Panc1 (cell line): ENCODE data around the gene SH3PXD2A. TPM values are rescaled to one million over a fixed set of nuclear protein-coding genes. Genes with fewer than 3 reads are reported as not detected.

Experiments
- ATAC-seq: fragments of 200-7000 bp; cut with Tn5 transposase; 2 replicates; pipeline ENCODE4 v1.9.1; 2020; ENCODE audit warnings: mild to moderate bottlenecking, moderate library complexity
- BruUV-seq: library from RNA; stranded (reverse); fragments of 400-500 nt; replicated peaks from 2 replicates; lab custom pipeline; 2021; lab: Mats Ljungman, UMichigan
- CTCF ChIA-PET: fragments of 300-600 bp; sonication (Branson Sonifier 250); formaldehyde crosslinking; loops from one replicate; lab custom pipeline; 2022; ENCODE audit warnings: antibody characterized with exemption; lab: Charles Lee
- POLR2A ChIA-PET: fragments of 300-600 bp; sonication (Branson Sonifier 250); formaldehyde crosslinking; loops from one replicate; lab custom pipeline; 2022; ENCODE audit warnings: antibody characterized with exemption; lab: Charles Lee
- DNase-seq: peaks from one replicate; pipeline ENCODE4 v3.0.0-alpha.2; 2010; ENCODE audit warnings: low read depth, low spot score
- H3K27ac ChIP-seq: 2 replicates; pipeline ENCODE4 v1.5.1; 2011; ENCODE audit warnings: mild to moderate bottlenecking, low read length, inconsistent platforms
- H3K27me3 ChIP-seq: fragments of 200-500 bp; sonication (Bioruptor generic); 2 replicates; pipeline ENCODE4 v1.6.0; 2014; ENCODE audit warnings: low read length, inconsistent platforms; ENCODE audit not compliant: control insufficient read depth, insufficient read depth
- H3K36me3 ChIP-seq: fragments of 200-500 bp; sonication (Bioruptor generic); 2 replicates; pipeline ENCODE4 v1.5.1; 2014; ENCODE audit warnings: inconsistent platforms, mild to moderate bottlenecking, low read length, moderate library complexity; ENCODE audit not compliant: control insufficient read depth, insufficient read depth
- H3K4me1 ChIP-seq: 2 replicates; pipeline ENCODE4 v1.5.1; 2011; ENCODE audit warnings: inconsistent platforms, mild to moderate bottlenecking, low read length, moderate library complexity; ENCODE audit not compliant: control insufficient read depth, insufficient read depth
- H3K4me3 ChIP-seq, 2 experiments: 2 replicates each; pipeline ENCODE4 v1.5.1; 2011 to 2012; ENCODE audit warnings: low read depth in 2 of 2, low read length in 2 of 2, mild to moderate bottlenecking in 2 of 2, inconsistent platforms in 1 of 2, moderate library complexity in 1 of 2
- H3K9me3 ChIP-seq: fragments of 200-500 bp; sonication (Bioruptor generic); 2 replicates; pipeline ENCODE4 v1.5.1; 2014; ENCODE audit warnings: low read depth, mild to moderate bottlenecking, inconsistent platforms, low read length, moderate library complexity; ENCODE audit not compliant: control insufficient read depth, insufficient read depth
- POLR2AphosphoS5 ChIP-seq: IDR thresholded peaks from 2 replicates; pipeline ENCODE4 v1.6.1; 2012; ENCODE audit warnings: mild to moderate bottlenecking, low read depth, low read length, moderate library complexity
- SIN3A ChIP-seq: IDR thresholded peaks from 2 replicates; pipeline ENCODE4 v1.6.1; 2012; ENCODE audit warnings: low read depth, mild to moderate bottlenecking, low read length, moderate library complexity, borderline replicate concordance; ENCODE audit not compliant: insufficient read depth
- TCF7L2 ChIP-seq: IDR thresholded peaks from 2 replicates; pipeline ENCODE4 v1.6.1; 2011; ENCODE audit warnings: mild to moderate bottlenecking, low read depth, low read length, inconsistent platforms
- in situ Hi-C: cut with HindIII; loops from 2 replicates; pipeline ENCODE4 v1.10.0; 2016; ENCODE audit warnings: low sequenced_read_pairs, low pct_unique_long_range_greater_than_20kb
- intact Hi-C: fragments of 100-400 bp; cut with micrococcal nuclease; formaldehyde crosslinking; loops from one replicate; pipeline ENCODE4 v1.10.0; 2022; ENCODE audit not compliant: unreplicated experiment
- total RNA-seq: library from RNA; stranded (reverse); gene quantifications from one replicate; pipeline ENCODE4 v1.2.1, GENCODE V29; 2021; ENCODE audit not compliant: unreplicated experiment
- TF ChIP-seq, protein P1 (sequence below), 2 experiments: IDR thresholded peaks; 2 replicates each; pipeline ENCODE4 v1.6.1; 2011 to 2012; ENCODE audit warnings: low read depth in 2 of 2, control low read depth in 1 of 2, low read length in 1 of 2, mild to moderate bottlenecking in 1 of 2, moderate library complexity in 1 of 2; ENCODE audit not compliant: insufficient read depth in 1 of 2
- TF ChIP-seq, protein P2 (sequence below): fragments of 450-650 bp; IDR thresholded peaks from 2 replicates; pipeline ENCODE4 v1.5.1; 2017; ENCODE audit warnings: mild to moderate bottlenecking

The SH3PXD2A gene
- total RNA-seq, 1 experiment from 2014 or later: 5.7 TPM

DNA sequence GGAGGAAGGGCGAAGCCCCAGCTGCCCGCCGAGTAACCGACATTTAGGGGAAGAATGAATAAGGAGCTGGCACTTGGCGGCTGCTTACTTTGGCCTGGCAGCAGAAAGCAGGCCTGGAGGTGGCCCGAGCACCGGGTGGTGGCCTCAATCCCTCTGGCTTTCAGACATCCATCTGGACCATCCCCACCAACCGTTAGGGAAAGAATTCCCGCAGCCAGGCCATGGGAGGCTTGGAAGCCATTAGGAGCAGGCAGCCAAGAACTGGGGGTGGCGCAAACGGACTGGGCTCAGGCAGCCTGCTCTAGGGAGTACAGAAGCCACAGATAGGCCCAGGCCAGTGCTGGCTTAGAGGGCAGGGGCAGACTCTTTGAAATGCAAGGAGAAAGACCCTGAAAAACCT lies 229.2 kb downstream of the SH3PXD2A start:
- POLR2A ChIA-PET: no interaction called here
- intact Hi-C loops (no loop called here), in situ Hi-C loops (no loop called here)
- no TSS peak for BruUV-seq
- CTCF ChIA-PET: no interaction called here
- Histone ChIP-seq H3K36me3 (no peaks in the 10 kb centered on the region), H3K27me3 (no peaks in the 10 kb centered on the region), H3K27ac (no peak overlapping the region), H3K4me3 (no peak overlapping the region), H3K9me3 (no peaks in the 10 kb centered on the region), H3K4me1 (no peaks in the 10 kb centered on the region)
- no peak for ATAC-seq
- no peak for DNase-seq
- TF ChIP-seq TCF7L2: no peak
- TF ChIP-seq, protein P1, sequence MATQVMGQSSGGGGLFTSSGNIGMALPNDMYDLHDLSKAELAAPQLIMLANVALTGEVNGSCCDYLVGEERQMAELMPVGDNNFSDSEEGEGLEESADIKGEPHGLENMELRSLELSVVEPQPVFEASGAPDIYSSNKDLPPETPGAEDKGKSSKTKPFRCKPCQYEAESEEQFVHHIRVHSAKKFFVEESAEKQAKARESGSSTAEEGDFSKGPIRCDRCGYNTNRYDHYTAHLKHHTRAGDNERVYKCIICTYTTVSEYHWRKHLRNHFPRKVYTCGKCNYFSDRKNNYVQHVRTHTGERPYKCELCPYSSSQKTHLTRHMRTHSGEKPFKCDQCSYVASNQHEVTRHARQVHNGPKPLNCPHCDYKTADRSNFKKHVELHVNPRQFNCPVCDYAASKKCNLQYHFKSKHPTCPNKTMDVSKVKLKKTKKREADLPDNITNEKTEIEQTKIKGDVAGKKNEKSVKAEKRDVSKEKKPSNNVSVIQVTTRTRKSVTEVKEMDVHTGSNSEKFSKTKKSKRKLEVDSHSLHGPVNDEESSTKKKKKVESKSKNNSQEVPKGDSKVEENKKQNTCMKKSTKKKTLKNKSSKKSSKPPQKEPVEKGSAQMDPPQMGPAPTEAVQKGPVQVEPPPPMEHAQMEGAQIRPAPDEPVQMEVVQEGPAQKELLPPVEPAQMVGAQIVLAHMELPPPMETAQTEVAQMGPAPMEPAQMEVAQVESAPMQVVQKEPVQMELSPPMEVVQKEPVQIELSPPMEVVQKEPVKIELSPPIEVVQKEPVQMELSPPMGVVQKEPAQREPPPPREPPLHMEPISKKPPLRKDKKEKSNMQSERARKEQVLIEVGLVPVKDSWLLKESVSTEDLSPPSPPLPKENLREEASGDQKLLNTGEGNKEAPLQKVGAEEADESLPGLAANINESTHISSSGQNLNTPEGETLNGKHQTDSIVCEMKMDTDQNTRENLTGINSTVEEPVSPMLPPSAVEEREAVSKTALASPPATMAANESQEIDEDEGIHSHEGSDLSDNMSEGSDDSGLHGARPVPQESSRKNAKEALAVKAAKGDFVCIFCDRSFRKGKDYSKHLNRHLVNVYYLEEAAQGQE (IDR thresholded peaks at IDR 0.05; ENCODE audit: insufficient read depth in 1 of 2, low read depth in 2 of 2, low read length in 1 of 2): no peak
- no peak for TF ChIP-seq SIN3A
- no peak for TF ChIP-seq POLR2AphosphoS5
- TF ChIP-seq, protein P2, sequence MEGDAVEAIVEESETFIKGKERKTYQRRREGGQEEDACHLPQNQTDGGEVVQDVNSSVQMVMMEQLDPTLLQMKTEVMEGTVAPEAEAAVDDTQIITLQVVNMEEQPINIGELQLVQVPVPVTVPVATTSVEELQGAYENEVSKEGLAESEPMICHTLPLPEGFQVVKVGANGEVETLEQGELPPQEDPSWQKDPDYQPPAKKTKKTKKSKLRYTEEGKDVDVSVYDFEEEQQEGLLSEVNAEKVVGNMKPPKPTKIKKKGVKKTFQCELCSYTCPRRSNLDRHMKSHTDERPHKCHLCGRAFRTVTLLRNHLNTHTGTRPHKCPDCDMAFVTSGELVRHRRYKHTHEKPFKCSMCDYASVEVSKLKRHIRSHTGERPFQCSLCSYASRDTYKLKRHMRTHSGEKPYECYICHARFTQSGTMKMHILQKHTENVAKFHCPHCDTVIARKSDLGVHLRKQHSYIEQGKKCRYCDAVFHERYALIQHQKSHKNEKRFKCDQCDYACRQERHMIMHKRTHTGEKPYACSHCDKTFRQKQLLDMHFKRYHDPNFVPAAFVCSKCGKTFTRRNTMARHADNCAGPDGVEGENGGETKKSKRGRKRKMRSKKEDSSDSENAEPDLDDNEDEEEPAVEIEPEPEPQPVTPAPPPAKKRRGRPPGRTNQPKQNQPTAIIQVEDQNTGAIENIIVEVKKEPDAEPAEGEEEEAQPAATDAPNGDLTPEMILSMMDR: no peak

DNA sequence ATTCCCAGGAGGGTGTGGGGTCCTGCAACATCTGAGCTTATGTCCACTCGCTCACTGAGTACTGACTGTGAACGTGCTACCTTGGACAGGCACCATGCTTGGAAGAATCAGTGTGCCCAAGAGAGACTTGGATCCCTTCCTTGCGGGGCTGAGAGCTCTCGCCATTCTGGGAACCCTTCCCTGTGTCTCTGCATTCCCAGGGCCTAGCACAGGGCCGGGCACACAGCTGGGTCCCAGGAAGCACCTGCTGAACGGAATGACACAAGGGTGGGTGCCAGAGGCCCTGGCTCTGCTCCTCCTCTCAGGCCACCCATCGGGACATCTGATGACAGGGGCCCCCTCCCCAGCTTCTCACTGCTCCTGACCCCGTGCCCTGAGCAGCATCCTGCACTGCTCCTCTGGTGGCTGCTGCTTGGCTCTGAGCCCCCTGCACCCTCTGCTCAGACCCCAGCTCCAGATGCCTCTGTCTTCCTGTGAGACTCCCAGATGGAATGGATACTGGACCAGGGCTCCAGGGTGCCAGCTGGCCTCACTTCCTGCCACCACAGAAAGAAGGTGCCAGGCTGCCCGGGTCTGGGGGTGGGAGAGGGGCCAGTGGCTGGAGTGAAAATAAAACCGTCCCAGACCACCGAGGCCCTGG lies 232.3 kb downstream of the SH3PXD2A start:
- no peaks in the 10 kb centered on the region for H3K27me3 ChIP-seq
- intact Hi-C loops: no loop called here

More for the DNA sequence above, 232.3 kb downstream of the SH3PXD2A start:
- DNase-seq: no peak
- Histone ChIP-seq H3K4me3 (no peak overlapping the region), H3K9me3 (no peaks in the 10 kb centered on the region), H3K27ac (no peak overlapping the region), H3K4me1 (no peaks in the 10 kb centered on the region), H3K36me3 (no peaks in the 10 kb centered on the region)
- in situ Hi-C loops: no loop called here
- POLR2A ChIA-PET: no interaction called here
- CTCF ChIA-PET: interaction anchor here (1.0 kb wide), 1 partner anchor 28 kb away, joined by 4 read pairs; no protein-coding TSS in a partner anchor
- TF ChIP-seq, protein P2: no peak
- TF ChIP-seq SIN3A (no peak), POLR2AphosphoS5 (no peak), TCF7L2 (no peak)
- TF ChIP-seq, protein P1 (IDR thresholded peaks at IDR 0.05; ENCODE audit: insufficient read depth in 1 of 2, low read depth in 2 of 2, low read length in 1 of 2): no peak
- no peak for ATAC-seq
- BruUV-seq: no TSS peak
